Superior temporal gyrus (tissue), 1 donor: Measurements from ENCODE around the gene TRIO.
"Not testable (repeated sequence)": the region's sequence is repeated elsewhere in the genome, so short reads cannot be mapped to it uniquely, and the experiment has no call there.

Source experiments
- DNase-seq: peaks from one replicate; pipeline ENCODE4 v3.0.0-alpha.2; 2016; ENCODE audit errors: extremely low spot score

Gene TRIO

DNA sequence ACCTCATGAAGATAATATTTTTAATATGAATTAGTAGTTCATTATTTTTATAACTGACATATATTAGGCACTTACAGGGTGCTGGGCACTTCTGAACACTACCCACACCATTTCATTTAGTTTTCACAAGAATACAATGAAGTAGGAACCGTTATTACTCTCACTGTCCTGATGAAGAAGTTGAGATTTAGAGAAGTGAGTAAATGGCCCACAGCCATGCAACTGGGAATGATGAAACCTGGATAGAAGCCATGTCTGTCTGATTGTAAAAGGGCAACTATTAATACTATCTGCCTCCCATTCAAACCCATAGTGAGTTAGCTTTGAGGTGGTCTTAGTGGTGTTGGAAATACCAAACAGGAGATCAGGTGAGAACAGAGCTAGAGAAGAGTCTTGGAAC is 408.9 kb downstream of the TRIO start:
- DNase-seq, result no peak

DNA sequence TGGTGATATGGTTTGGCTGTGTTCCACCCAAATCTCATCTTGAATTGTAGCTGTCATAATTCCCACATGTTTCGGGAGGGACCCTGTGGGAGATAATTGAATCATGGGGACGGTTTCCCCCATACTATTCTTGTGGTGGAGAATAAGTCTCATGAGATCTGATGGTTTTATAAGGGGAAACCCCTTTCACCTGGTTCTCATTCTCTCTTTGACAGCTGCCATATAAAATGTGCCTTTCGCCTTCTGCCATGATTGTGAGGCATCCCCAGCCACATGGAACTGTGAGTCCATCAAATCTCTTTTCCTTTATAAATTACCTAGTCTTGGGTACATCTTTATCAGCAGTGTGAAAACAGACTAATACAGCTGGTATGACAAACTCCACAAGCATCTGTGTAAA is 411.1 kb downstream of the TRIO start:
- DNase-seq, result not testable (repeated sequence)

DNA sequence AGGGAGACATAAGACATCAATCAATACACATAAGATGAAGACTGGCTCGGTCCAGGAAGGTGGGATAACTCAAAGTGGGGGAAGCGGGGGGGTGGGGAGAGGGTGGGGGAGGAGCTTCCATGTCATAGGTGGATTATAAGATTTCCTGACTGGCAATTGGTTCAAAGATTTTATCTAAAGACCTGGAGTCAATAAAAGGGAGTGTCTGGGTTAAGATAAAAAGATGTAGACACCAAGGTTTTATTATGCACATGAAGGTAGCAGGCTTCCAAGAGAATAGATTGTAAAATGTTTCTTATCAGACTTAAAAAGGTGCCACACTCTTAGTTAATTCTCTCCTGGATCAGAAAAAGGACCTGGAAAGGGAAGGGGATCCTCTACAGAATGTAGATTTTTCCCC is 412.9 kb downstream of the TRIO start:
- DNase-seq, result no peak

- no peak for DNase-seq
These were observed 414.1 kb downstream of the TRIO start for GRCh38 chr5:14557203-14557770.

DNA sequence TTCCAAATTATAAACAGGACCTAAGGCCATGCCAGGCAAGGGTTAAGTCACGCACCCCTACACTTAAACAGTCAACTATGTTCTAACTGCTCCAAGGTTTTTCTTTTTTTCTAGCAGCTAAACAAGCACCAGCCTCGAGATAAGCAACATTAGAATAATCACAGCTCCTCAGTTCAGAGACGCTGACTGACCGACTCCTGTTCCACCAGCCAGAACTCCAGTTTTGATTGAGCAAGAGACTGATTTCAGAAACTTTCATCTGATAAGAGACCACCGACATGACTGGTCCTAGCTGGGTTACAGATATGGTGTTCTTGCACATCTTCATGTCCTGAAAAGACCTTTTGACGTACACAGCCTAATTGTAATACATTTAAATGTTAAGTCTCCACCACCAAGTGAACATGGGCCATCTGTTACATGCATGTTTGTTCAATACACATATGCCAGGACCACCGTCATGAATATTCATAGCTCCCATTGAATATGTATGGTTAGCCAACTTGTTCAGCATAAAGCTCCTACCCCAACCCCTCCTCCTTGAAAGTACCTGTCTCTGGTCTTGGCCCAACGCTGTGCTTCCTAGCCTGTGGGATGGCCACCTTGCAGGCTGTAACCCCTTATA is 414.8 kb downstream of the TRIO start:
- DNase-seq, result no peak
